HG02759 (cell line): Measurements from ENCODE around the gene PAQR5.
"Not testable (repeated sequence)": the region's sequence is repeated elsewhere in the genome, so short reads cannot be mapped to it uniquely, and the experiment has no call there.

Experiments
- ATAC-seq: cut with Tn5 transposase; IDR thresholded peaks from one replicate; pipeline ENCODE4 v1.9.1; 2021; ENCODE audit warnings: mild to moderate bottlenecking, moderate library complexity; ENCODE audit not compliant: unreplicated experiment

The PAQR5 gene

DNA sequence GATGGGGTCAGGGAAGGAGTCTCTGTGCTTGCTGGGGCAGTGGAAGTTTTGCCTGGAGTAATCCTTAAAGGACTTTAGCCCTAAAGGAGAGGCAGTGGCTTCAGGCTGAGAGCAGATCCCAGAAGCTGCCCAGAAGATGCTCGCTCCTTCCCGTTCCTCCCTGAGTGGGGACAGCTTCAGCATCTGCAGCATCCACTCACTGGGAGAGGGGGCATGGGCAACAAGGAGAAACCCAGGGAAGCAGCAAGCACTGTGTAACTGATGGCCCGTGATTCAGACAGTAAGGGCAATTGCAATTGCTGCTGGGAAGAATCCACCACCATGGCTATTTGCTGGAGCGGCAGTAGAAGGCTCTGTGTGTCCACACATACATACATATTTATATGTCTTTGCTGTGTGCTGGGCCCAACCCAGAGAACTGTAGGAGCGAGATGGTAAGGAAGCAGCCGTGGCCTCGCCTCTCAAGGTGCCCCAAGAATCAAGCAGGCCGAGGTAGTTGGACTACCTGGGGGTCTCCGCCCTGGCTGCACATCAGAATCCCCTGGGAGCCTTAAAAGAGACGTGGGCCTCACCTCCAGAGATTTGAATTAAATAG is 5.8 kb upstream of the PAQR5 start:
- no peak for ATAC-seq

- no peak for ATAC-seq
Measured at GRCh38 chr15:69293741-69294615, 4.7 kb upstream of the PAQR5 start.

- ATAC-seq: no peak
Measured at GRCh38 chr15:69296606-69297005, 2.1 kb upstream of the PAQR5 start.

DNA sequence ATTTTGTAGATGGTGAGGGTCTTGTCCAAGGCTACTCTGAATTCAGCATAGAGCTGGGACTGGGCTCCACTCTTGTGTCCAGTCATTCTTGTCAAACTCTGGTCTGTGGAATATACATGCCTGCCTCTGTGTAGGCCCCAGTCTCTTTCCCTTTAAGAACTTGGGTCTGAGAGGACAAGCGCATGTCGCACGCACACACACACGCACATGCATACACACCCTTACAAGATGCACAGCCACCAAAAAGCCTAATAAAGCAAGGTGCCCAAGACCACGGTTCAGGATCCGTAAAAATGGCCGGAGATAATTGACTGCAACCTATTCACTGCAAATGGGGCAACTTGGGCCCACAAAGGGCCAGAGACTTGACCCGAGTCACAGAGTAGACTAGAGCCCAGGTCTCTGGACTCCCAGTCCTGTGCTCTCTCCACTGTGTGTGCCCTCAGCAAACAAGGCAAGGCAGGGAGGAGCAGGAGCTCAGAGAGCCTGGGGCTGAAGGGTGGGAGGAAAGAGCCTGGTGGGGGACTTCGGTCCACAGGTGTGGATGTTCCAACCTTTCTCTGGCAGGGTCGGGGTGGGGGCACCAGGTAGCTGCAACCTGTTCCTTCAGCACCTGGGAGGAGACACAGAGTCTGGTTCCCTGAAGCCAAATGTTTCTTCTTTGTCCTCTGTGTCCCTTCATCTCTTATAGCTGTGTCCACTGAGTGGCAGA is 914 bp upstream of the PAQR5 start:
- ATAC-seq: no peak

GRCh38 chr15:69298354-69298696 is 387 bp upstream of the PAQR5 start:
- no peak for ATAC-seq

DNA sequence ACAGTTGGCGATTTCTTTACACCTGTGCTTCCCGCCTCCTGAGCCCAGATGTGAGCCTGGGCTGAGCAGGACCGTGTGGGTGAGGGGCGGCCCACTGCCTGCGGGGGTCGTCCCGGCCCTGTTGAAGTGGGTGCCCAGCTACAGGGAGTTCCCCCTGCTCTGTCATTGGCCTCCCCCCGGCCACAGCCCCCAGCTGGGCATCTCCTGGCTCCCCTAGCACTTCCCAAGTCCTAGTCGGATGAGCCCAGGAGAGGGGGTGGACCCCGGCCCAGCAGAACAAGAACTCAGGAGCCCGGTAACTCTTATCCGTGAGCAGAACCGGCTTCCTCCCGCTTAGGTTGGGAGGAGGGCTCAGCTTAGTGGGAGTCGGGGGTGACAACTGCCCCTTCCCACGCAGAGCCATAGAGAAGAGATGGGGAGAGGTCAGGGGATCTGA is 757 bp downstream of the PAQR5 start:
- ATAC-seq: no peak

GRCh38 chr15:69299943-69300588 is 1.4 kb downstream of the PAQR5 start:
- no peak for ATAC-seq

DNA sequence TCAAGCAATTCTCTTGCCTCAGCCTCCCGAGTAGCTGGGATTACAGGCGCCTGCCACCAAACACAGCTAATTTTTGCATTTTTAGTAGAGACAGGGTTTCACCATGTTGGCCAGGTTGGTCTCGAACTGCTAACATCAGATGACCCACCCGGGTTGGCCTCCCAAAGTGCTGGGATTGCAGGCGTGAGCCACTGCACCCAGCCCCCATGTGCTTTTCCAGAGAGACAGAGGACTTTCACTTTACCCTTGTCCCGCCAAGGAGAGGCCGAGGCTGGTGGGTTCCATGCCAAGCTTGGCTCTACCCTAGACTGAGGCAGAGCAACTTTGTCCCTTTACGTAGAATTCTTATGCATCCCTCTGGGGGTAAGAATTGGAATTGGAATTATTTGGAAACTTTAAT is 2.4 kb downstream of the PAQR5 start:
- not testable (repeated sequence) for ATAC-seq

DNA sequence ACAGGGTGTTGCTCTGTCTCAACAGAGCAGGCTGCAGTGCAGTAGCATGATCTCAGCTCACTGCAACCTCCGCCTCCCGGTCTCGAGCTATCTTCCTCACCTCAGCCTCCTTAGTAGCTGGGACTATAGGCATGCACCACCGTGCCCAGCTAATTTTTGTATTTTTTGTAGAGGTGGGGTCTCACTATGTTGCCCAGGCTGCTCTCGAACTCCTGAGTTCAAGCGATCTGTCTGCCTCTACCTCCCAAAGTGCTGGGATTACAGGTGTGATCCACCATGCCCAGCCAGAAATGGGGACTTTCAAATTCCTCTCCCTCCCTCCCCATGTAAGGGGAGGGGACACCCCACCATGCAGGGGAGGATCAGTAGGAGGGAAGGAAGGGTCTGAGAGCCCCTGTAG is 3.4 kb downstream of the PAQR5 start:
- ATAC-seq: not testable (repeated sequence)

DNA sequence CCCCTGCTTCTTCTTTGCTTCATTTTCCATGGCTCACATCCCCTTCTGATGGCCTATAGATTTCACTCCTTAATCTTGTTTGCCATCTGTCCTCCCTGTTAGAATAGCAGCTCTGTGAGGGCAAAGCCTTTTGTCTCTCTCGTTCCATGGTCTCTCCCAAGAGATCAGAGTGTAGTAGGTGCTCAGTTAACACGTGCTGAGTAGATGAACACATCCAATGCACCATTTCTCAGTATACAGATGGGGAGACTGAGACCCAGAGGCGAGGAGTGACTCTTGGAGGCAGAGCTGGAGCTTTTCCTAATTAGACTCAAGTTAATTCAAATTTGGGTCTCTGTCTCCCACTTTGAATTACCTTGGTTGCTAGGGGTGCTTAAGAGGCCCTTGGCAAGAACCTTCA is 4.2 kb downstream of the PAQR5 start:
- ATAC-seq: no peak

DNA sequence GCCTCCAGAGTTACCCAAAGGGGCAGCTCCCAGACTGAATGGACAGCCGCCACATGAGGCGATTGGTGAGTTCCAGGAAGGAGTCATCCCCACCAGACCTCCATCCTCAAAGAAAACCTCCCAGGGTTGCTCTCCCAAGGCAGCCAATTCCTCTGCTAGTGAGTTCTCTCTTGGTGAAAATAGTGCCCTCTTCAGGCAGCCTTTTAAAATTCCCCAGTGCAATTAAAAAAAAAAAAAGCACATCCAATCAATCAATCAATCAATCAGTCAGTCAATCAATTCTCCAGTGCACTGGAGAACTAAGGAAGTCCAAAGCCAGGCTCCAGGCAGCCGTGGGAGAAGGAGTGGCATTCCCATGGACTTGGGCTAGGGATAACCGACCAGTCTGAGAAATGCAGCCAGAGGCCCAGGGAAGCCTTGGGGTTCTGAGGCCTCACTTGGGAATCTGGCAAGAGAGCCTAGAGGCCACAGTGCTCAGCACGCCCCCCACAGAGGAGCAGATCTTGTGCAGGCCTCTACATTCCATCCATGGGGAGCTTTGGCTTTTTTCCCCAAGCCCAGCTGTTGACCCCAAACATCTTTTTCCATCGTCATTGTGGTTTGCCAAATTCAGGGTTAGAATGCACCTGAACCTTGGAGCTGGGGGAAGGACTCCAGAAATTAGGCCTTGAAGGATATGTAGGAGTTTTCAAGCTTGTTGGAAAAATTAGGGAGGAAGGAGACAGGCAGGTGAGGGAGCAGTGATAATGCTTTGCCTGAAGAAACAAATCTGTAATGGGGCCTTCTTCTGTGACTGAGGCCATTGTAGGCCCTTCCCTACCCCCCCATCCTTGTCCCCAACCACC is 4.8 kb downstream of the PAQR5 start:
- ATAC-seq: no peak

- ATAC-seq: no peak
Measured at GRCh38 chr15:69304182-69304545, 5.5 kb downstream of the PAQR5 start.

GRCh38 chr15:69305204-69305931 is 6.7 kb downstream of the PAQR5 start:
- no peak for ATAC-seq

DNA sequence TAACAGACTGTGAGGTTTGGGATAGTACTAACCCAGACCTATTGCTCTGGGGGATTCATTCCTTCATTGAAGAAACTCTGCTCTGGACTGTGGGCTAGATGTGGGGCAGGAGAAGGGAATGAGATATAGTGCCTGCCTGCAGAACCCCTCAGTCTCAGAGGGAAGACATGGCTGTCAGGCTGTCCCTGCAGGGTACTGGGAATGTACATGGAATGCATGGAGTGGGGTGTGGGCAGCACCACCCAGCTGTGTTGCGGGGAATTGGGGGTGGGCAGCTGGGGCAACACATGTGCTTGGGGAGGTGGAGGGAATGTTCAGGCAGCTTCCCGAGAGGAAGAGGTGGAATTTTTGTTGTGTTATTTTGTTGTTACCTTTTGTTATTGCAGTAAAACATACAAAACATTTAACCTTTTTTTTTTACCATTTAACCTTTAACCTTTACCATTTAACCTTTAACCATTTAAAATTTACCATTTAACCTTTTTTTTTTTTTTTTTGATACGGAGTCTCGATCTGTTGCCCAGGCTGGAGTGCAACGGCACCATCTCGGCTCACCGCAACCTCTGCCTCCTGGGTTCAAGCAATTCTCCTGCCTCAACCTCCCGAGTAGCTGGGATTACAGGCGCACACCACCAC is 7.3 kb downstream of the PAQR5 start:
- ATAC-seq: no peak

DNA sequence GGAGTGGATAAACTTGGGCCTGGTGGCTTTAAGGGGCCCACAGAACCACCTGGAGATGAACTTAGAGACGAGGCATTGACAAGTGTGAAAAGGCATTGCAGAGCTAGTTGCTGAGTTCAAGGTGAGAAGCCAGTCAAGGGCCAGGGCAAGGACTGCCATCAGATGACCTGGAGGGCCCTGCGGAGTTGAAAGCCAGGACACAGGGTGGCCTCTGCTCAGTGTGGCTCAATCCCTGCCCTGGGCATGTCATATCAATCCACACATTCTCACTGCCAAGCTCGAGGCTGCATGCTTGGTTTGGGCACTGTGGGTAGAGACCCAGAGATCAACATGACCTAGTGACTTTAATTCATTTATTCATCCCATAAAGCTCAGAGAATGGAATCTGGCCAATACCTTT is 9.2 kb downstream of the PAQR5 start:
- no peak for ATAC-seq

DNA sequence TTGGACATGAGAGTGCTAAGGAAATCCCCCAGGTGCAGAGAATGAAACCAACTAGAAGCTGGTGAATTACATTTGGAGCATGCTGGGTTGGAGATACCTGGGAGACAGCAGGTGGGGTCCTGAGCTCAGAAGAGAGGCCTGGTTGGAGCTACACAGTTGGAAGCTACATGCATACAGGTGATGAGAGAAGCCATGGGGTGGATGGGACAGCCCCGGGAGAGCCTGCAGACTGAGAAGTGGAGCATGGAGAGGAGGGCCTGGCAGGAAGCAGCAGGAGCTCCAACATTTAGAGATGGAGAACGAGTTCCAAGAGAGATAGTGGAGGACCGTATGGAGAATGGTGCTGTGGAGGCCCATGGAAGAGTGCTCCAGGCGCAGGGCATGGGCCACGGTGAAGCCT is 10.2 kb downstream of the PAQR5 start:
- no peak for ATAC-seq

DNA sequence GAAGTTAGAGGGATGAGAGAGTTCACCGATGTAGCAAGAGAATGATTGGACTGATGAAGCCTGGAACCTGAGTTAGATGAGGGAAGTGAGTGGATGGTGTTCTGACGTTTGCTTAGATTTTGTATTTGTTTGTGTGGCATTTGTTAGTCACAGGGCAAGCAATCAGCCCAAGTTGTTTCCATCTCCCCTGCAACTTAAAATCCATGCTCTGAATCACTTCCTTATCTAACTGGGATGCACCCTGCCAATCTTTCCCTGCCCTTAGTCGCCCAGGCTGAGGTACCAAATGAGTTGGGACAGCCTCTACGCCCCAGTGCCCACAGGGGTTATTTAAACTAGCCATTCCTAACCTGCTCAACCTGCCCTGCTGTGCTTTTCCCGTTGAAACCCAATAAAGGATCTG is 12.6 kb downstream of the PAQR5 start:
- no peak for ATAC-seq

DNA sequence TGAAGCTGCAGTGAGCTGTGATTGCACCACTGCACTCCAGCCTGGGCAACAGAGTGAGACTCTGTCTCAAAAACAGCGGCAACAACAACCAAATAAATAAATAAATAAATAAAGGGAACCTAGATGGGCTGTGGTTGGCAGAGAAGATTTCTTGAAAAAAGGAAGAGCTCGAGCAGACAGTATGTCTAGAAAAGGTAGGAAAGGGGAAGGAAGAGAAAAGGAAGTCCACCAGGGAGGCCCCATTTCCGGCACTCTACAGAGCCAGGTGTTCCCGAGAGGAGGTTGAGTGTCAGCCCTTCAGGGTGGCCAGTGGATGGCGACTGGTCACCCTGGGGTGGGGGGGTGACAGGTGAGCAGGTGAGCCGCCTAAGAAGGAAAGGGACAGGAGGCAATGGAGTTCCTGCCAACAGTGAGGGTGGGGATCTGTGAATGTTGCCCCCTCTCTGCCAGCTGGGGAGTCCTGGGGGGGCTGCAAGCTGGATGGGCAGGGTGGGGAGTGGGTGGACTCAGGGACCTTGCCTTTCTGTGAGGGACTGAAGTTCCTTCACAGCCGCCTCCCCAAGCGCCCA is 14.8 kb downstream of the PAQR5 start:
- no peak for ATAC-seq

GRCh38 chr15:69314131-69314530 is 15.4 kb downstream of the PAQR5 start:
- ATAC-seq: no peak
